GM12878 (cell line): ENCODE results near the gene FTL. TPM values are rescaled to one million over a fixed set of nuclear protein-coding genes. Genes with fewer than 3 reads are reported as not detected.

Experiments
- ATAC-seq: fragments of 200-7000 bp; cut with Tn5 transposase; 3 replicates; pipeline ENCODE4 v1.9.1; 2020; ENCODE audit warnings: mild to moderate bottlenecking, moderate library complexity
- BruUV-seq: library from RNA; stranded (reverse); fragments of 400-500 nt; replicated peaks from 2 replicates; lab custom pipeline; 2021; lab: Mats Ljungman, UMichigan
- CTCF ChIA-PET: fragments of 300-600 bp; sonication (Branson Sonifier 250); formaldehyde crosslinking; extraction: SDS; loops from one replicate; lab custom pipeline; 2021; ENCODE audit warnings: inconsistent platforms; lab: Yijun Ruan, JAX
- POLR2A ChIA-PET: fragments of 350-600 bp; formaldehyde crosslinking; extraction: SDS; loops from one replicate; lab custom pipeline; 2021; ENCODE audit warnings: inconsistent platforms; lab: Charles Lee
- RAD21 ChIA-PET: fragments of 300-600 bp; sonication (Branson Sonifier 250); formaldehyde crosslinking; loops from one replicate; lab custom pipeline; 2023; ENCODE audit warnings: antibody characterized with exemption; ENCODE audit not compliant: unreplicated experiment; lab: Charles Lee
- SMC1A ChIA-PET: fragments of 300-600 bp; sonication (Branson Sonifier 250); formaldehyde crosslinking; loops from one replicate; lab custom pipeline; 2023; ENCODE audit not compliant: unreplicated experiment, uncharacterized antibody; lab: Charles Lee
- DNase-seq: peaks from one replicate; pipeline ENCODE4 v3.0.0-alpha.2; 2011; ENCODE audit warnings: low read depth, low spot score
- FAIRE-seq: peaks from 3 replicates; lab custom pipeline; 2011; peaks lifted over from hg19 to GRCh38; lab: Jason Lieb, UNC
- H2AFZ ChIP-seq: 2 replicates; pipeline ENCODE4 v1.6.0; 2011; ENCODE audit warnings: low read depth, low read length, control low read depth; ENCODE audit not compliant: control insufficient read depth
- H3K27ac ChIP-seq: 2 replicates; pipeline ENCODE4 v1.5.1; 2011; ENCODE audit warnings: control low read depth; ENCODE audit not compliant: control insufficient read depth, insufficient read depth
- H3K27me3 ChIP-seq, 2 experiments: replicated peaks in 1 of 2; 2 replicates each; pipeline versions ENCODE4 v1.6.0 to v1.6.1; 2011; ENCODE audit warnings: low read length in 1 of 2; ENCODE audit not compliant: control insufficient read depth in 2 of 2, insufficient read depth in 2 of 2
- H3K36me3 ChIP-seq, 2 experiments: 2 replicates each; pipeline ENCODE4 v1.5.1; 2011; ENCODE audit warnings: low read length in 1 of 2; ENCODE audit not compliant: control insufficient read depth in 2 of 2, insufficient read depth in 2 of 2
- H3K4me1 ChIP-seq: 2 replicates; pipeline ENCODE4 v1.6.1; 2011; ENCODE audit warnings: mild to moderate bottlenecking, low read length, moderate library complexity, mixed read lengths; ENCODE audit not compliant: control insufficient read depth, insufficient read depth
- H3K4me2 ChIP-seq: 2 replicates; pipeline ENCODE4 v1.6.0; 2011; ENCODE audit warnings: control low read depth; ENCODE audit not compliant: control insufficient read depth, insufficient read depth
- H3K4me3 ChIP-seq: fragments of 200-600 bp; sonication (generic); 2 replicates; pipeline ENCODE4 v1.5.1; 2016
- H3K79me2 ChIP-seq: 2 replicates; pipeline ENCODE4 v1.6.0; 2011; ENCODE audit warnings: low read length; ENCODE audit not compliant: control insufficient read depth, insufficient read depth
- H3K9ac ChIP-seq: 2 replicates; pipeline ENCODE4 v1.8.0; 2011; ENCODE audit warnings: low read length, control low read depth, mixed read lengths; ENCODE audit not compliant: control insufficient read depth, insufficient read depth
- H3K9me3 ChIP-seq: replicated peaks from 3 replicates; pipeline ENCODE4 v1.5.1; 2011; ENCODE audit warnings: mild to moderate bottlenecking, low read length; ENCODE audit not compliant: control insufficient read depth, insufficient read depth
- H4K20me1 ChIP-seq: 2 replicates; pipeline ENCODE4 v1.6.0; 2011; ENCODE audit not compliant: control insufficient read depth, insufficient read depth
- BCL3 ChIP-seq: IDR thresholded peaks from 2 replicates; pipeline ENCODE4 v1.6.1; 2011; ENCODE audit warnings: borderline replicate concordance, low read depth, mild to moderate bottlenecking, moderate library complexity, low read length; ENCODE audit not compliant: insufficient read depth, poor library complexity, severe bottlenecking
- BHLHE40 ChIP-seq, 2 experiments: fragments of 450-650 bp in 1 of 2; IDR thresholded peaks; 2 replicates each; pipeline ENCODE4 v1.6.1; 2011 to 2017; ENCODE audit warnings: low read depth in 2 of 2, borderline replicate concordance in 1 of 2, improper control_type of control experiment in 1 of 2, low read length in 1 of 2, mild to moderate bottlenecking in 1 of 2
- CREB1 ChIP-seq: IDR thresholded peaks from 2 replicates; pipeline ENCODE4 v1.6.1; 2012; ENCODE audit warnings: low read depth, mild to moderate bottlenecking, inconsistent platforms
- CTCF ChIP-seq, 3 experiments: IDR thresholded peaks in 2 of 3; conservative IDR thresholded peaks in 1 of 3; 2 replicates each; pipeline ENCODE4 v1.5.1; 2011; ENCODE audit warnings: low read depth in 3 of 3, low read length in 3 of 3, mild to moderate bottlenecking in 3 of 3, control low read depth in 2 of 3, moderate library complexity in 2 of 3, inconsistent platforms in 1 of 3, mixed read lengths in 1 of 3; ENCODE audit not compliant: control insufficient read depth in 2 of 3, insufficient read depth in 1 of 3; ENCODE audit errors: extremely low read depth in 1 of 3
- JUND ChIP-seq: IDR thresholded peaks from 2 replicates; pipeline ENCODE4 v1.6.1; 2012; ENCODE audit warnings: low read depth, mild to moderate bottlenecking, low read length, improper control_type of control experiment, moderate library complexity
- PML ChIP-seq: IDR thresholded peaks from 2 replicates; pipeline ENCODE4 v1.6.1; 2012; ENCODE audit warnings: low read length, inconsistent platforms
- POLR2A ChIP-seq: IDR thresholded peaks from 2 replicates; pipeline ENCODE4 v1.6.1; 2011; ENCODE audit warnings: low read depth, mild to moderate bottlenecking, low read length
- SMAD5 ChIP-seq: IDR thresholded peaks from 2 replicates; pipeline ENCODE4 v1.6.1; 2016; ENCODE audit warnings: antibody characterized with exemption, low read depth
- SPI1 ChIP-seq: IDR thresholded peaks from 2 replicates; pipeline ENCODE4 v1.6.1; 2011; ENCODE audit warnings: low read depth, mild to moderate bottlenecking, low read length, moderate library complexity, borderline replicate concordance; ENCODE audit not compliant: insufficient read depth
- TCF7 ChIP-seq: IDR thresholded peaks from 2 replicates; pipeline ENCODE4 v1.6.1; 2014; ENCODE audit warnings: antibody characterized with exemption, borderline replicate concordance
- ZNF24 ChIP-seq: fragments of 450-650 bp; IDR thresholded peaks from 2 replicates; pipeline ENCODE4 v1.6.1; 2017; ENCODE audit warnings: antibody characterized with exemption, mild to moderate bottlenecking
- WGBS: methylation state at CpG from one replicate; pipeline ENCODE4 v1.1.6; 2016; ENCODE audit warnings: low lambda C conversion rate; ENCODE audit not compliant: insufficient replicate concordance, insufficient coverage; ENCODE audit errors: missing lambda C conversion rate; 5-methylcytosine and 5-hydroxymethylcytosine counted together
- in situ Hi-C: fragments of 300-500 bp; cut with MboI; formaldehyde crosslinking; loops from 9 replicates; pipeline ENCODE4 v1.14.3; 2018; ENCODE audit warnings: mixed read lengths
- intact Hi-C: fragments of 100-400 bp; cut with micrococcal nuclease; formaldehyde crosslinking; loops from one replicate; pipeline ENCODE4 v1.14.2; 2022; ENCODE audit not compliant: unreplicated experiment
- polyA plus RNA-seq, 11 experiments: library from polyadenylated mRNA; depleted of rRNA in 4 of 11; unstranded in 6 of 11; stranded (reverse) in 5 of 11; fragments of >200 nt; fragmentation: Nextera tagmentation in 4 of 11; fragmentation: Illumina TruSeq in 1 of 11; extraction: Ambion mirVana in 4 of 11; extraction: Trizol in 1 of 11; gene quantifications; 1 replicate in 1 of 11; 2 replicates in 10 of 11; pipeline versions ENCODE4 v1.2.1 to v1.2.3, GENCODE V29; 2011 to 2016; ENCODE audit warnings: inconsistent platforms in 2 of 11, missing spikeins in 2 of 11, low read depth in 1 of 11
- total RNA-seq, 4 experiments: library from RNA; depleted of rRNA in 3 of 4; stranded (reverse); fragments of >200 nt in 3 of 4; fragmentation: Illumina TruSeq in 1 of 4; extraction: Trizol in 1 of 4; gene quantifications; 2 replicates each; pipeline versions ENCODE4 v1.2.1 to v1.2.3, GENCODE V29; 2013 to 2021
- TF ChIP-seq, protein P1 (sequence below): fragments of 150-350 bp; IDR thresholded peaks from 2 replicates; pipeline ENCODE4 v1.6.1; 2016; ENCODE audit warnings: low read depth, low read length
- TF ChIP-seq, protein P2 (sequence below): fragments of 450-650 bp; IDR thresholded peaks from 2 replicates; pipeline ENCODE4 v1.6.1; 2018; ENCODE audit warnings: borderline replicate concordance, mild to moderate bottlenecking; ENCODE audit not compliant: partially characterized antibody

Gene FTL
- total and polyA plus RNA-seq, 10 of the 15 experiments (the other 5 are each of a cell fraction or from before 2014, with no cell fraction given): 364 to 8,913 (median 1,595) TPM

- TF ChIP-seq, protein P1, sequence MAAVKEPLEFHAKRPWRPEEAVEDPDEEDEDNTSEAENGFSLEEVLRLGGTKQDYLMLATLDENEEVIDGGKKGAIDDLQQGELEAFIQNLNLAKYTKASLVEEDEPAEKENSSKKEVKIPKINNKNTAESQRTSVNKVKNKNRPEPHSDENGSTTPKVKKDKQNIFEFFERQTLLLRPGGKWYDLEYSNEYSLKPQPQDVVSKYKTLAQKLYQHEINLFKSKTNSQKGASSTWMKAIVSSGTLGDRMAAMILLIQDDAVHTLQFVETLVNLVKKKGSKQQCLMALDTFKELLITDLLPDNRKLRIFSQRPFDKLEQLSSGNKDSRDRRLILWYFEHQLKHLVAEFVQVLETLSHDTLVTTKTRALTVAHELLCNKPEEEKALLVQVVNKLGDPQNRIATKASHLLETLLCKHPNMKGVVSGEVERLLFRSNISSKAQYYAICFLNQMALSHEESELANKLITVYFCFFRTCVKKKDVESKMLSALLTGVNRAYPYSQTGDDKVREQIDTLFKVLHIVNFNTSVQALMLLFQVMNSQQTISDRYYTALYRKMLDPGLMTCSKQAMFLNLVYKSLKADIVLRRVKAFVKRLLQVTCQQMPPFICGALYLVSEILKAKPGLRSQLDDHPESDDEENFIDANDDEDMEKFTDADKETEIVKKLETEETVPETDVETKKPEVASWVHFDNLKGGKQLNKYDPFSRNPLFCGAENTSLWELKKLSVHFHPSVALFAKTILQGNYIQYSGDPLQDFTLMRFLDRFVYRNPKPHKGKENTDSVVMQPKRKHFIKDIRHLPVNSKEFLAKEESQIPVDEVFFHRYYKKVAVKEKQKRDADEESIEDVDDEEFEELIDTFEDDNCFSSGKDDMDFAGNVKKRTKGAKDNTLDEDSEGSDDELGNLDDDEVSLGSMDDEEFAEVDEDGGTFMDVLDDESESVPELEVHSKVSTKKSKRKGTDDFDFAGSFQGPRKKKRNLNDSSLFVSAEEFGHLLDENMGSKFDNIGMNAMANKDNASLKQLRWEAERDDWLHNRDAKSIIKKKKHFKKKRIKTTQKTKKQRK: no peak
- TF ChIP-seq PML: no peak
- peak; percentile 70 for TF ChIP-seq POLR2A
- no peak for TF ChIP-seq ZNF24
- TF ChIP-seq CREB1: 0 out of 2 replicates have a peak, but pooled peaks have one; percentile 38
- no peak for TF ChIP-seq BHLHE40 (IDR thresholded peaks at IDR 0.05; ENCODE audit: borderline replicate concordance in 1 of 2, low read depth in 2 of 2, low read length in 1 of 2)
These were observed 31.7 kb upstream of the FTL start, which contains the start of gene DHDH (continued) for GRCh38 chr19:48933382-48933932.

GRCh38 chr19:48934837-48935236 is 30.3 kb upstream of the FTL start:
- intact Hi-C loops: no loop called here
- H3K27ac ChIP-seq: no peak overlapping the region
- 0 out of 4 replicates have a peak, but pooled peaks cover 0 to 1% of the 10 kb centered on the region in 2 experiments for H3K27me3 ChIP-seq
- WGBS: 86% methylated on average over 17 of the region's 19 CpGs
- RAD21 ChIA-PET: no interaction called here
- no peak overlapping the region for H3K4me3 ChIP-seq
- H3K4me2 ChIP-seq: no peak overlapping the region
- ATAC-seq: no peak
- peaks cover 7% of the 10 kb centered on the region; the same call in 1 of the 2 replicates for H3K4me1 ChIP-seq
- H4K20me1 ChIP-seq: no peaks in the 10 kb centered on the region
- no peaks in the 10 kb centered on the region for H3K36me3 ChIP-seq
- H3K9me3 ChIP-seq: no peaks in the 10 kb centered on the region
- POLR2A ChIA-PET: no interaction called here
- CTCF ChIA-PET: interaction anchor here (1.7 kb wide), 1 partner anchor 35 kb away, joined by 4 read pairs; no protein-coding TSS in a partner anchor
- in situ Hi-C loops: no loop called here
- H3K9ac ChIP-seq: no peak overlapping the region
- BruUV-seq: no TSS peak
- H2AFZ ChIP-seq: no peak overlapping the region
- SMC1A ChIA-PET: no interaction called here
- no peak for FAIRE-seq
- H3K79me2 ChIP-seq: no peaks in the 10 kb centered on the region
- no peak for DNase-seq
- TF ChIP-seq SMAD5: no peak
- TF ChIP-seq, protein P2, sequence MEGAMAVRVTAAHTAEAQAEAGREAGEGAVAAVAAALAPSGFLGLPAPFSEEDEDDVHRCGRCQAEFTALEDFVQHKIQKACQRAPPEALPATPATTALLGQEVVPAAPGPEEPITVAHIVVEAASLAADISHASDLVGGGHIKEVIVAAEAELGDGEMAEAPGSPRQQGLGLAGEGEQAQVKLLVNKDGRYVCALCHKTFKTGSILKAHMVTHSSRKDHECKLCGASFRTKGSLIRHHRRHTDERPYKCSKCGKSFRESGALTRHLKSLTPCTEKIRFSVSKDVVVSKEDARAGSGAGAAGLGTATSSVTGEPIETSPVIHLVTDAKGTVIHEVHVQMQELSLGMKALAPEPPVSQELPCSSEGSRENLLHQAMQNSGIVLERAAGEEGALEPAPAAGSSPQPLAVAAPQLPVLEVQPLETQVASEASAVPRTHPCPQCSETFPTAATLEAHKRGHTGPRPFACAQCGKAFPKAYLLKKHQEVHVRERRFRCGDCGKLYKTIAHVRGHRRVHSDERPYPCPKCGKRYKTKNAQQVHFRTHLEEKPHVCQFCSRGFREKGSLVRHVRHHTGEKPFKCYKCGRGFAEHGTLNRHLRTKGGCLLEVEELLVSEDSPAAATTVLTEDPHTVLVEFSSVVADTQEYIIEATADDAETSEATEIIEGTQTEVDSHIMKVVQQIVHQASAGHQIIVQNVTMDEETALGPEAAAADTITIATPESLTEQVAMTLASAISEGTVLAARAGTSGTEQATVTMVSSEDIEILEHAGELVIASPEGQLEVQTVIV: no peak
- TF ChIP-seq CTCF (IDR thresholded peaks at IDR 0.05 in 2 of 3, conservative IDR thresholded peaks at IDR 0.05 in 1 of 3; ENCODE audit: control insufficient read depth in 2 of 3, extremely low read depth in 1 of 3, insufficient read depth in 1 of 3, low read depth in 3 of 3, low read length in 3 of 3): no peak
- TF ChIP-seq TCF7: no peak
- no peak for TF ChIP-seq JUND
- TF ChIP-seq BCL3: no peak
- TF ChIP-seq SPI1: no peak
